ENCODE measurements around the gene SPECC1L. TPM values are rescaled to one million over a fixed set of nuclear protein-coding genes. Genes with fewer than 3 reads are reported as not detected.

Gene SPECC1L
- total and polyA plus RNA-seq, 2 of the 8 experiments (the other 6 are each of a cell fraction or from before 2014, with no cell fraction given): 15.7 to 61.6 TPM

GRCh38 chr22:24325105-24325757 lies 54.6 kb downstream of the SPECC1L start (continued):
- no peak for TF ChIP-seq JUND (IDR thresholded peaks at IDR 0.05; ENCODE audit: low read length)
- TF ChIP-seq ZNF274 (IDR thresholded peaks at IDR 0.05; ENCODE audit: borderline replicate concordance, extremely low read depth, low read length): no peak
- TF ChIP-seq PHF8 (conservative IDR thresholded peaks at IDR 0.05; ENCODE audit: low read depth, low read length): no peak
- no peak for TF ChIP-seq SRF (IDR thresholded peaks at IDR 0.05; ENCODE audit: low read depth, low read length)
- peak; percentile 66 to 71 for TF ChIP-seq RAD21 (IDR thresholded peaks at IDR 0.05 in 1 of 2, conservative IDR thresholded peaks at IDR 0.05 in 1 of 2; ENCODE audit: low read depth in 2 of 2, low read length in 2 of 2)
- TF ChIP-seq TCF12 (IDR thresholded peaks at IDR 0.05; ENCODE audit: low read depth, low read length): no peak
